Measurements from ENCODE around the gene CDA.

- TF ChIP-seq CTCF (IDR thresholded peaks at IDR 0.05) (no peak), POLR2A (IDR thresholded peaks at IDR 0.05) (no peak), EP300 (IDR thresholded peaks at IDR 0.05) (no peak)
These were observed 76.8 kb downstream of the CDA start for GRCh38 chr1:20665726-20666125.
